HepG2 (cell line): ENCODE measurements around the gene CRISPLD2. TPM values are rescaled to one million over a fixed set of nuclear protein-coding genes. Genes with fewer than 3 reads are reported as not detected.

Source experiments
- BORCS8-MEF2B ChIP-seq: sonication (generic); formaldehyde crosslinking; IDR thresholded peaks from 2 replicates; pipeline ENCODE4 v1.8.0; 2022; ENCODE audit warnings: mild to moderate bottlenecking, missing genetic modification reagents
- CAMTA2 ChIP-seq: sonication (generic); formaldehyde crosslinking; IDR thresholded peaks from 2 replicates; pipeline ENCODE4 v1.4.0; 2020; ENCODE audit warnings: mild to moderate bottlenecking, missing genetic modification reagents, borderline replicate concordance
- ESRRA ChIP-seq: sonication (generic); formaldehyde crosslinking; IDR thresholded peaks from 2 replicates; pipeline ENCODE4 v1.5.1; 2020; ENCODE audit warnings: mild to moderate bottlenecking, low read depth, missing genetic modification reagents
- FOXA1 ChIP-seq, 2 experiments: fragments of 450-650 bp in 1 of 2; sonication (generic) in 1 of 2; formaldehyde crosslinking in 1 of 2; IDR thresholded peaks; 2 replicates each; pipeline versions ENCODE4 v1.4.0 to v1.6.1; 2016 to 2020; ENCODE audit warnings: missing genetic modification reagents in 1 of 2
- FOXM1 ChIP-seq: sonication (generic); formaldehyde crosslinking; IDR thresholded peaks from 2 replicates; pipeline ENCODE4 v1.5.0; 2020; ENCODE audit warnings: missing genetic modification reagents
- HNF4G ChIP-seq, 2 experiments: sonication (generic) in 1 of 2; formaldehyde crosslinking in 1 of 2; IDR thresholded peaks; 2 replicates each; pipeline versions ENCODE4 v1.4.0 to v1.6.1; 2011 to 2020; ENCODE audit warnings: borderline replicate concordance in 2 of 2, low read depth in 2 of 2, mild to moderate bottlenecking in 2 of 2, low read length in 1 of 2, missing genetic modification reagents in 1 of 2, moderate library complexity in 1 of 2
- KDM2A ChIP-seq: sonication (generic); formaldehyde crosslinking; IDR thresholded peaks from 2 replicates; pipeline ENCODE4 v1.4.0; 2020; ENCODE audit warnings: low read depth, missing genetic modification reagents, borderline replicate concordance
- SATB2 ChIP-seq: sonication (generic); formaldehyde crosslinking; IDR thresholded peaks from 2 replicates; pipeline ENCODE4 v1.5.0; 2020; ENCODE audit warnings: missing genetic modification reagents
- TAF15 ChIP-seq: fragments of 200-400 bp; formaldehyde crosslinking; IDR thresholded peaks from one replicate; pipeline ENCODE4 v1.6.1; 2018; ENCODE audit warnings: mild to moderate bottlenecking, low read depth, low read length; ENCODE audit not compliant: poor library complexity, severe bottlenecking
- TEAD3 ChIP-seq: optimal IDR thresholded peaks from 2 replicates; pipeline ENCODE3; 2016; ENCODE audit warnings: borderline replicate concordance
- ZNF138 ChIP-seq: sonication (generic); formaldehyde crosslinking; IDR thresholded peaks from 2 replicates; pipeline ENCODE4 v1.5.0; 2020; ENCODE audit warnings: mild to moderate bottlenecking, low read depth, missing genetic modification reagents
- ZNF224 ChIP-seq: sonication (generic); formaldehyde crosslinking; IDR thresholded peaks from 2 replicates; pipeline ENCODE4 v1.5.0; 2020; ENCODE audit warnings: mild to moderate bottlenecking, missing genetic modification reagents
- ZNF232 ChIP-seq: sonication (generic); formaldehyde crosslinking; IDR thresholded peaks from 2 replicates; pipeline ENCODE4 v1.4.0; 2020; ENCODE audit warnings: missing genetic modification reagents, borderline replicate concordance
- ZNF619 ChIP-seq: sonication (generic); formaldehyde crosslinking; IDR thresholded peaks from 2 replicates; pipeline ENCODE4 v1.4.0; 2020; ENCODE audit warnings: mild to moderate bottlenecking, missing genetic modification reagents
- ZNF672 ChIP-seq: sonication (generic); formaldehyde crosslinking; IDR thresholded peaks from 2 replicates; pipeline ENCODE4 v1.8.1; 2022; ENCODE audit warnings: missing genetic modification reagents
- ZNF674 ChIP-seq: sonication (generic); formaldehyde crosslinking; IDR thresholded peaks from 2 replicates; pipeline ENCODE4 v1.5.0; 2020; ENCODE audit warnings: low read depth, mild to moderate bottlenecking, missing genetic modification reagents
- ZNF75D ChIP-seq: sonication (generic); formaldehyde crosslinking; IDR thresholded peaks from 2 replicates; pipeline ENCODE4 v1.8.1; 2023; ENCODE audit warnings: missing genetic modification reagents, mild to moderate bottlenecking, borderline replicate concordance
- ZNF768 ChIP-seq: sonication (generic); formaldehyde crosslinking; IDR thresholded peaks from 2 replicates; pipeline ENCODE4 v1.4.0; 2020; ENCODE audit warnings: missing genetic modification reagents
- ZSCAN12 ChIP-seq: sonication (generic); formaldehyde crosslinking; IDR thresholded peaks from 2 replicates; pipeline ENCODE4 v1.9.0; 2021; ENCODE audit warnings: mild to moderate bottlenecking, missing genetic modification reagents
- ZZZ3 ChIP-seq: sonication (generic); formaldehyde crosslinking; IDR thresholded peaks from 2 replicates; pipeline ENCODE4 v1.4.0; 2020; ENCODE audit warnings: missing genetic modification reagents, mild to moderate bottlenecking, borderline replicate concordance
- polyA plus RNA-seq, 8 experiments: library from polyadenylated mRNA; depleted of rRNA in 3 of 8; stranded (reverse) in 7 of 8; unstranded in 1 of 8; fragments of >200 nt; fragmentation: Illumina TruSeq in 4 of 8; extraction: Trizol in 4 of 8; gene quantifications; 2 replicates each; pipeline versions ENCODE4 v1.2.1 to v1.2.3, GENCODE V29; 2011 to 2016; ENCODE audit warnings: low read depth in 4 of 8, missing spikeins in 1 of 8, mixed read lengths in 1 of 8; ENCODE audit not compliant: insufficient read depth in 1 of 8
- total RNA-seq, 5 experiments: library from RNA; depleted of rRNA; stranded (reverse); fragments of >200 nt; fragmentation: Illumina TruSeq; extraction: Trizol; gene quantifications; 2 replicates each; pipeline ENCODE4 v1.2.3, GENCODE V29; 2016; ENCODE audit warnings: low read depth in 1 of 5
- TF ChIP-seq, protein P1 (sequence below): sonication (generic); formaldehyde crosslinking; IDR thresholded peaks from 2 replicates; pipeline ENCODE4 v1.5.1; 2020; ENCODE audit warnings: missing genetic modification reagents, mild to moderate bottlenecking, borderline replicate concordance
- TF ChIP-seq, protein P2 (sequence below): sonication (generic); formaldehyde crosslinking; conservative IDR thresholded peaks from 2 replicates; pipeline ENCODE4 v1.4.0; 2020; ENCODE audit warnings: missing genetic modification reagents
- TF ChIP-seq, protein P3 (sequence below): sonication (generic); formaldehyde crosslinking; IDR thresholded peaks from 2 replicates; pipeline ENCODE4 v1.8.0; 2022; ENCODE audit warnings: missing genetic modification reagents, mild to moderate bottlenecking, moderate library complexity, borderline replicate concordance

CRISPLD2 gene
- total and polyA plus RNA-seq, 2 of the 13 experiments (the other 11 are each of a cell fraction or from before 2014, with no cell fraction given), result 0.04 to 0.31 TPM

DNA sequence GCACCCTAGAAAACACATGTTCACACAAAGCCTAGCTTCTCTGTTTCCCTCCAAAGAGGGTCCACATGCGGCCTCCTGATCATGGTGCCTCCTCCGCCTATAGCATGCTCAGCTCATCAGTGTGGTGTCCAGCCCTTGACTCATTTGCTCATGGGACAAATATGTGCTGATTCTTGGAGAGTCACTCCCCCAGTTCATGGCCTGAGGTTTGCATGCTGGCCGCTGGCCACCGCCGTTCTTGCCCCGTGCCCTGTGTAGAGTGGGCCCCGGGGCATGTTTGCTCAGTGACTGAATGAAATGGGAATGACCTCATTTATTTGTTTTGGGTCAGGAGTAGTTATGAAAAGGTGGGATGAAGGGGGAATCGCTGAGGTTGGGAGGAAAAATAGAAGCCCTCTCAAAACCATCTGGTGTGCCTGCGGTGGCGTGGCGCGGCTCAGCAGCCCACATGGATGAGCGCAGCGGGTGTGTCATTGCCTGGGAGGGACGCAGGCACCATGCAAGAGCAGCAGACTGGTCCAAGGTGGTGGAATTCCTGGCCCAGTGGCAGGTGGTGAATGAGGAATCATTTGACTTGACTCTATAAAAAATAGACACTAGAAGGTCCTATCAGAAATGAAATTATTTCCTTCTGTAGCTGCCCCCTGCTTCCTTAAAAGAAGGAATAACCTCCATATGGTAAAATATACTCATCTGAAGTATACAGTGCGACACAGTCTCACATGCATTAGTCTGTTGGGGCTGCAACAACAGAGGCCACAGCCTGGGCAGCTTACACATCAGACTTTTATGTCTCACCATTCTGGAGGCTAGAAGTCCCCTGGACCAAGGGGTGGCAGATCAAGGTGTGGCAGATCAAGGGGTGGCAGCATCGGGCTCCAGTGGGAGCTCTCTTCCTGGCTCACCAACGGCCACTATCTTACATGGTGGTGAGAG lies 31.7 kb downstream of the CRISPLD2 start (continued):
- no peak for TF ChIP-seq FOXM1
- TF ChIP-seq ESRRA (CRISPR knock-in tag), result no peak
- TF ChIP-seq ZSCAN12 (CRISPR knock-in tag), result no peak
- TF ChIP-seq TEAD3, result peak; percentile 91
- no peak for TF ChIP-seq TAF15
- no peak for TF ChIP-seq ZNF75D (CRISPR knock-in tag)
- no peak for TF ChIP-seq ZNF768
- TF ChIP-seq, protein P1, sequence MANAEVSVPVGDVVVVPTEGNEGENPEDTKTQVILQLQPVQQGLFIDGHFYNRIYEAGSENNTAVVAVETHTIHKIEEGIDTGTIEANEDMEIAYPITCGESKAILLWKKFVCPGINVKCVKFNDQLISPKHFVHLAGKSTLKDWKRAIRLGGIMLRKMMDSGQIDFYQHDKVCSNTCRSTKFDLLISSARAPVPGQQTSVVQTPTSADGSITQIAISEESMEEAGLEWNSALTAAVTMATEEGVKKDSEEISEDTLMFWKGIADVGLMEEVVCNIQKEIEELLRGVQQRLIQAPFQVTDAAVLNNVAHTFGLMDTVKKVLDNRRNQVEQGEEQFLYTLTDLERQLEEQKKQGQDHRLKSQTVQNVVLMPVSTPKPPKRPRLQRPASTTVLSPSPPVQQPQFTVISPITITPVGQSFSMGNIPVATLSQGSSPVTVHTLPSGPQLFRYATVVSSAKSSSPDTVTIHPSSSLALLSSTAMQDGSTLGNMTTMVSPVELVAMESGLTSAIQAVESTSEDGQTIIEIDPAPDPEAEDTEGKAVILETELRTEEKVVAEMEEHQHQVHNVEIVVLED, result no peak
- no peak for TF ChIP-seq ZNF224 (CRISPR knock-in tag)
- TF ChIP-seq HNF4G (IDR thresholded peaks at IDR 0.05; ENCODE audit: borderline replicate concordance, low read depth, low read length), result no peak
- TF ChIP-seq HNF4G (CRISPR knock-in tag; IDR thresholded peaks at IDR 0.05; ENCODE audit: borderline replicate concordance, low read depth), result no peak
- peak; percentile 54; the same call in 1 of the 2 replicates for TF ChIP-seq FOXA1 (IDR thresholded peaks at IDR 0.05)
- TF ChIP-seq FOXA1 (CRISPR knock-in tag; IDR thresholded peaks at IDR 0.05), result peak; percentile 92
- TF ChIP-seq, protein P2, sequence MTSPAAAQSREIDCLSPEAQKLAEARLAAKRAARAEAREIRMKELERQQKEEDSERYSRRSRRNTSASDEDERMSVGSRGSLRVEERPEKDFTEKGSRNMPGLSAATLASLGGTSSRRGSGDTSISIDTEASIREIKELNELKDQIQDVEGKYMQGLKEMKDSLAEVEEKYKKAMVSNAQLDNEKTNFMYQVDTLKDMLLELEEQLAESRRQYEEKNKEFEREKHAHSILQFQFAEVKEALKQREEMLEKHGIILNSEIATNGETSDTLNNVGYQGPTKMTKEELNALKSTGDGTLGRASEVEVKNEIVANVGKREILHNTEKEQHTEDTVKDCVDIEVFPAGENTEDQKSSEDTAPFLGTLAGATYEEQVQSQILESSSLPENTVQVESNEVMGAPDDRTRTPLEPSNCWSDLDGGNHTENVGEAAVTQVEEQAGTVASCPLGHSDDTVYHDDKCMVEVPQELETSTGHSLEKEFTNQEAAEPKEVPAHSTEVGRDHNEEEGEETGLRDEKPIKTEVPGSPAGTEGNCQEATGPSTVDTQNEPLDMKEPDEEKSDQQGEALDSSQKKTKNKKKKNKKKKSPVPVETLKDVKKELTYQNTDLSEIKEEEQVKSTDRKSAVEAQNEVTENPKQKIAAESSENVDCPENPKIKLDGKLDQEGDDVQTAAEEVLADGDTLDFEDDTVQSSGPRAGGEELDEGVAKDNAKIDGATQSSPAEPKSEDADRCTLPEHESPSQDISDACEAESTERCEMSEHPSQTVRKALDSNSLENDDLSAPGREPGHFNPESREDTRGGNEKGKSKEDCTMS (CRISPR knock-in tag), result no peak
- TF ChIP-seq ZZZ3 (CRISPR knock-in tag), result no peak
- no peak for TF ChIP-seq SATB2 (CRISPR knock-in tag)
- TF ChIP-seq ZNF138 (CRISPR knock-in tag), result no peak
- no peak for TF ChIP-seq ZNF672 (CRISPR knock-in tag)
- no peak for TF ChIP-seq ZNF674 (CRISPR knock-in tag)
- no peak for TF ChIP-seq ZNF619 (CRISPR knock-in tag)
- TF ChIP-seq ZNF232 (CRISPR knock-in tag), result peak; percentile 53; the same call in 1 of the 2 replicates
- TF ChIP-seq CAMTA2 (CRISPR knock-in tag), result no peak
- TF ChIP-seq, protein P3, sequence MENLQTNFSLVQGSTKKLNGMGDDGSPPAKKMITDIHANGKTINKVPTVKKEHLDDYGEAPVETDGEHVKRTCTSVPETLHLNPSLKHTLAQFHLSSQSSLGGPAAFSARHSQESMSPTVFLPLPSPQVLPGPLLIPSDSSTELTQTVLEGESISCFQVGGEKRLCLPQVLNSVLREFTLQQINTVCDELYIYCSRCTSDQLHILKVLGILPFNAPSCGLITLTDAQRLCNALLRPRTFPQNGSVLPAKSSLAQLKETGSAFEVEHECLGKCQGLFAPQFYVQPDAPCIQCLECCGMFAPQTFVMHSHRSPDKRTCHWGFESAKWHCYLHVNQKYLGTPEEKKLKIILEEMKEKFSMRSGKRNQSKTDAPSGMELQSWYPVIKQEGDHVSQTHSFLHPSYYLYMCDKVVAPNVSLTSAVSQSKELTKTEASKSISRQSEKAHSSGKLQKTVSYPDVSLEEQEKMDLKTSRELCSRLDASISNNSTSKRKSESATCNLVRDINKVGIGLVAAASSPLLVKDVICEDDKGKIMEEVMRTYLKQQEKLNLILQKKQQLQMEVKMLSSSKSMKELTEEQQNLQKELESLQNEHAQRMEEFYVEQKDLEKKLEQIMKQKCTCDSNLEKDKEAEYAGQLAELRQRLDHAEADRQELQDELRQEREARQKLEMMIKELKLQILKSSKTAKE, result peak; percentile 68; the same call in 1 of the 2 replicates
- peak; percentile 90; the same call in 1 of the 2 replicates for TF ChIP-seq KDM2A (CRISPR knock-in tag)
- TF ChIP-seq BORCS8-MEF2B (CRISPR knock-in tag), result no peak
